Duodenal mucosa (tissue), 2 donors: ENCODE measurements around the gene NPAS3.

Source experiments
- H3K27ac ChIP-seq: one replicate; pipeline ENCODE4 v1.7.0; 2013; ENCODE audit warnings: low read depth, low read length
- H3K27me3 ChIP-seq, 2 donors: one replicate each; pipeline ENCODE4 v1.7.0; 2013; ENCODE audit warnings: low read length in 2 of 2, control low read depth in 1 of 2; ENCODE audit not compliant: insufficient read depth in 2 of 2, control insufficient read depth in 1 of 2
- H3K36me3 ChIP-seq, 2 donors: one replicate each; pipeline ENCODE4 v1.7.0; 2013; ENCODE audit warnings: low read length in 2 of 2, control low read depth in 1 of 2; ENCODE audit not compliant: insufficient read depth in 2 of 2, control insufficient read depth in 1 of 2
- H3K4me1 ChIP-seq, 2 donors: one replicate each; pipeline ENCODE4 v1.7.0; 2013; ENCODE audit warnings: low read length in 2 of 2, control low read depth in 1 of 2; ENCODE audit not compliant: insufficient read depth in 2 of 2, control insufficient read depth in 1 of 2
- H3K4me3 ChIP-seq, 2 donors: one replicate each; pipeline ENCODE4 v1.7.0; 2013; ENCODE audit warnings: low read length in 2 of 2, low read depth in 1 of 2
- H3K9ac ChIP-seq, 2 donors: one replicate each; pipeline ENCODE4 v1.7.0; 2013; ENCODE audit warnings: low read length in 2 of 2, low read depth in 1 of 2
- H3K9me3 ChIP-seq, 2 donors: one replicate each; pipeline ENCODE4 v1.7.0; 2013; ENCODE audit warnings: low read length in 2 of 2, control low read depth in 1 of 2; ENCODE audit not compliant: control insufficient read depth in 1 of 2

NPAS3 gene

DNA sequence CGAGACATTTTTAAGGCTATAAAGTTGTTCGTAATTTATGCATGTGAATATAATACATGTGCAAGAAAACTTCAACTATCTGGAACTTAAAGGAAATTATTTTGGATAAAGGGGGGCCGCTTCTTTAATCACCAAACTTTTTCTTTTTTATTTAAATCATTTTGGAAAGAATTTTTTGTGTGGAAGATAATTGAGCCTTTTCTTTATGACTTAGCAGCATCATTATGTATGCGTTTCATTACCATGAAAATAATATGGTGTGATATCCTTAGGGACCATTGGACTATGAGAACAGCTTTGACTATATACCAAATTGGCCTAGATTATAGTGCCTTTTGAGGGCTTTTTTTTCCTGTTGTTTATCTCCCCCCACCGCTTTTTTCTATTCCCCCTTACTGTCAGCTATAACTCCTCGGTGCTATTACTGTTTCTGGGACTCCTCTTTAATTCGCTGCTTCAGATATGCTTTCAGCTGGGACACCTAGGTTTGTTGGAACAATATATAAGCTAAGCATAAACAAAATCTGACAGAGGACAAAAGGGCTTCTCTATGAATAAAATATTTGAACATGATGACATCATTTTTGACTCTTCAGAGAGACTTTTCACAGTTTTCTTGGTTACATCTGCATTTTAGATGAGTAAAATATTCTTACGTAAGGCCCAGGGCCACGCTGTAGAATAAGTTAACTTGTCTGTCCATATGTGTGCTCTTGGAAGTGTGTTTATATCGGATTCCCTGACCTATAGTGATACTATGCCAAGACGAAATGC lies 392.7 kb downstream of the NPAS3 start:
- Histone ChIP-seq H3K27me3 (no peaks in the 10 kb centered on the region), H3K9ac (no peak overlapping the region), H3K36me3 (no peaks in the 10 kb centered on the region), H3K4me1 (no peaks in the 10 kb centered on the region), H3K9me3 (no peaks in the 10 kb centered on the region), H3K27ac (no peak overlapping the region), H3K4me3 (no peak overlapping the region)

DNA sequence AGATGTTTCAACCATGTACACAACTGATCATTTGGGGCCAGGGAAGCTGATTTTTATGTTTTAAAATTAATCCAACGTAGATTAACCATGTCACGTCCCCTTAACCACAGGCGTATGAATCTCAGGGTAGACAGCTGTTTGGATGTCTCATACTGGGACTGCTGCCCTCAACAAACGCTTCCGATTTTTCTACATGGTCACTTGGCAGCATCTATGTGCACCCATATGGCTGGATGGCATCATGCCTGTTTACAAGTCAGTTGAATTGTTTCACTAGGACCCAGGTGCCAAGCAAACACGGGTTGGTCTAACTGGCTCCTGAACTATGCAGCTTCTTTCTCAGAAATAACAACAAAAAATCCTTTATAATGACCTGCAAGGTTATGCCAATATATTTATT lies 393.8 kb downstream of the NPAS3 start:
- H3K9ac ChIP-seq: no peak overlapping the region

DNA sequence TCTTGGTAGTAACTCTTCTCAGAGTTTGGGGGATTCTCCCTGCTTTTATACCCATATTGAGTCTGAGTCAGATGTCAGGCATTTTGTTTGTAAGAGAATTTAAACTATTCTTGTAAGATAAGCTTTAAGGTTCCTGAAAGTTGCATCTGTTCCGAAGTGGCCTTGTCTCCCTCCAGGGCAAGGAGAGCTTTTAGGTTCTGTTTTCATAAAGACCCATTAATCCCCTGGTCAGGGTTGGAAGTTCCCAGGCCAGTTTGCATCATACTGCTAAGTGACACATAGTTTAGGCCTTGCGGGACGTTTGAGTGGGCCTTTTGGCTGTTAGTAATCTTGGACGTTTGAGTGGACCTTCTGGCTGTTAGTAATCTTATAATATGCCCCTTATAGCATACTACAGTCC lies 396.7 kb downstream of the NPAS3 start:
- no peak overlapping the region for H3K9ac ChIP-seq
- no peaks in the 10 kb centered on the region for H3K36me3 ChIP-seq
- no peak overlapping the region for H3K27ac ChIP-seq
- peaks cover 3 to 4% of the 10 kb centered on the region in 2 donors for H3K9me3 ChIP-seq
- H3K4me3 ChIP-seq: no peak overlapping the region
- H3K4me1 ChIP-seq: no peaks in the 10 kb centered on the region
- no peaks in the 10 kb centered on the region for H3K27me3 ChIP-seq

More for the DNA sequence above, 393.8 kb downstream of the NPAS3 start:
- Histone ChIP-seq H3K9me3 (no peaks in the 10 kb centered on the region), H3K27ac (no peak overlapping the region), H3K4me3 (no peak overlapping the region), H3K27me3 (no peaks in the 10 kb centered on the region), H3K36me3 (no peaks in the 10 kb centered on the region), H3K4me1 (no peaks in the 10 kb centered on the region)

DNA sequence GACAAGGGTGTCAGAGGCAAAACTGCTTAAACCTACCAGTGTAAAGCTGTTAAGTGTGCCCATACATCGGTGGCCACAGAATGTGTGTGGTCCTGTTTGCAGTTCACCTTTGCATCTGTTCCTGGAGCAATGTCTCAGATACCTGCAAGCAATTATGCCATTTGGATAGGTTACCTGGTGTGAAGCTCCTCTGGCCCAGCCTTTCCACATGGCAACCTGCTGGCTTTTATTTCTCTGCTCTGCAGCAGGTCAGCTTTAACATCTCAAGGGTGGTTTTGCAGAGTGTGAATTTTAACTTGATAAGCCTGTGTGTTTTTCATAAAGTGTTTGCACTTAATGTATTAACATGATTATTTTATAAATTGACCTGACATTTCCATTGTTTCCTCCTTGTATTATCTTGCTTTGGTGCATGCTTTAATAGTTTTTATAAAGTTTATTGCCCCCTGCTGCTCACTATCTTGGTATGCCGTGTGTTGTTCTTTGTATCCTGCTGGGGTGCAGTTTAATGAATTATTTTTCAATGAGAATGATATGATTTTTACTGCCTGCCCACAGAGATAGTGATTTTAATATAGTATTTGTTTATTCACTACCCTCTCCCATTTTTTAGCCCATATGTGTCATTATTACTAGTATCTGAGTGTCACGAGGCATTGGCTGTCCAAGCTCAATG lies 403.8 kb downstream of the NPAS3 start:
- H3K4me3 ChIP-seq: no peak overlapping the region
- H3K27ac ChIP-seq: no peak overlapping the region
- H3K27me3 ChIP-seq: no peaks in the 10 kb centered on the region
- no peak overlapping the region for H3K9ac ChIP-seq
- H3K4me1 ChIP-seq: no peaks in the 10 kb centered on the region
- H3K36me3 ChIP-seq: no peaks in the 10 kb centered on the region
- H3K9me3 ChIP-seq: peaks cover 3 to 4% of the 10 kb centered on the region in 2 donors

DNA sequence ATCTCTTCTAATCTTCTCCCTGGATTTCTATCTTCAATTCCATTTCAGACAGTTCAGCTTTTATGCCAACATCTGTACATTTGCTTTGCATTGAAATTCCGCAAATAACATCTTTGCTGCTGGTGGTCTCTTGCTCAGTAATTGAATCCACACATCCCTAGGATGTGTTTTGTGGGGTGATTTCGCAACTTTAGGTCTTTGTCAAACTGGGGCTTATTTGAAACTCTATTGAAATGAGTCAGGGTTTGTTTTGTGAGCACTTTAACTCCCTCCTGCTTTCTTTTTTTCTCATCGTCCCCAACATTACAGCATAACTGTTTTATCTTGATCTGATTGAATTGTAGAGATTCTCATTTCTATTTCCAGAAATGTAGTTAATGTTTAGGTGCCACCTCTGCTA lies 404.3 kb downstream of the NPAS3 start:
- Histone ChIP-seq H3K27me3 (no peaks in the 10 kb centered on the region), H3K9me3 (peaks cover 2 to 4% of the 10 kb centered on the region in 2 donors), H3K4me1 (no peaks in the 10 kb centered on the region), H3K36me3 (no peaks in the 10 kb centered on the region), H3K27ac (no peak overlapping the region), H3K4me3 (no peak overlapping the region), H3K9ac (no peak overlapping the region)

DNA sequence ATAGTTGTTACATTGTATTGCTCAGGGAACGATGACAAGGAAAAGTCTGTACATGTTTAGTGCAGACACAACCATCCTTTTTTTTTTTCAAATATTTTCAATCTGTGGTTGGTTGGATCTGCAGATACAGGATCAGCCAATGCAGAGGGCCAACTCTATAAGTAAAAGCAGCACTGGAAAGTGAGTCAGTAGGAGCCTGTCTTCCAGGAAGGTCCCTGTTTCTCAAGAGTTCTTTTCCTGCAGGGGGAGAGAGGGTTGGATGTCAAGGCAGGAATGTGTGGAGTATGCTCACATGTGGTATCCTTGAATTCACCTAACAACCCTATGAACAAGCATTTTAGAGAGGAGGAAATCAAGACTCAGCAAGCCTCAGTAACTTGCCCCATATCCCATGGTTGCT lies 409.1 kb downstream of the NPAS3 start:
- no peaks in the 10 kb centered on the region for H3K27me3 ChIP-seq
- no peaks in the 10 kb centered on the region for H3K36me3 ChIP-seq
- no peak overlapping the region for H3K9ac ChIP-seq
- H3K9me3 ChIP-seq: no peaks in the 10 kb centered on the region
- H3K4me3 ChIP-seq: no peak overlapping the region
- H3K4me1 ChIP-seq: no peaks in the 10 kb centered on the region
- H3K27ac ChIP-seq: no peak overlapping the region

DNA sequence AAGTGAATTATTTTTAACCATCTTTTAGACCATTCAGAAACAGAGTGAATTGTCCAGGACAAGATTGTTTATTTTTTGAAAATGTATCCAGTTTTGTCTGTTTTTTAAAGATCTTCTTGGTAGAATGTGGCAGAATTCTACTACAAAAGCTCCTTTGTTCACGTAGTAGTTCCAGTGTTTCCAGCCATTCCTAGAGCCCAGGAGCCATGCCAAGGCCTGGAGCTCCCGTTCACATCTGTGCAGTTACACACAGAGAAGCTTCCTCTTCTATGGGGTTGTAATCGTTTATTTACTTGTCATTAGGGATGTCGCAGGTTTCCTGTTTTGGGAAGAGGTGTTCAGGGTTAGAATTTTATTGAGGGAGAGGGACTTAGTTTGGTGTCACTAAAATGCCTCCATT lies 409.8 kb downstream of the NPAS3 start:
- H3K27ac ChIP-seq: no peak overlapping the region
- no peaks in the 10 kb centered on the region for H3K36me3 ChIP-seq
- no peak overlapping the region for H3K9ac ChIP-seq
- no peaks in the 10 kb centered on the region for H3K4me1 ChIP-seq
- H3K4me3 ChIP-seq: no peak overlapping the region
- no peaks in the 10 kb centered on the region for H3K9me3 ChIP-seq
- H3K27me3 ChIP-seq: no peaks in the 10 kb centered on the region

DNA sequence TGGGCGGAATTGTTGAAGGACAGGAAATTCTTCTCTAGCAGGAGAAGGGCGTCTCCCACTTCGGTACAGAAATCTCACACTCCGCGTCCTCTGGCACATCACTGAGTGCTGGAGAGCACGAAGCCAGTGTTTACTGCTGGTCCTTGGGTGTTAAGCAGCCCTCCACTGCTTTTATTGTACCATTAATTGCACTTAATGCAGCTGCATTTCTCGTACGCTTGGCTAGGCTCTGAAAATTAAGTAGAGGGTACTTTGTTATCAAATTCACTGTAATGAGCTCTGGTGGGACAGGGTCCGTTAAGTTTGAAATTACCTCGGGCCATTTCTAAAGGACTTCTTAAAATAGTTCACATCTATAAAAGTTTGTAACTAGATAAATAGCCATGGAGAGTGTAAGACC lies 411.2 kb downstream of the NPAS3 start:
- Histone ChIP-seq H3K27ac (no peak overlapping the region), H3K9me3 (no peaks in the 10 kb centered on the region), H3K4me3 (no peak overlapping the region), H3K27me3 (no peaks in the 10 kb centered on the region), H3K9ac (no peak overlapping the region), H3K4me1 (no peaks in the 10 kb centered on the region), H3K36me3 (no peaks in the 10 kb centered on the region)

DNA sequence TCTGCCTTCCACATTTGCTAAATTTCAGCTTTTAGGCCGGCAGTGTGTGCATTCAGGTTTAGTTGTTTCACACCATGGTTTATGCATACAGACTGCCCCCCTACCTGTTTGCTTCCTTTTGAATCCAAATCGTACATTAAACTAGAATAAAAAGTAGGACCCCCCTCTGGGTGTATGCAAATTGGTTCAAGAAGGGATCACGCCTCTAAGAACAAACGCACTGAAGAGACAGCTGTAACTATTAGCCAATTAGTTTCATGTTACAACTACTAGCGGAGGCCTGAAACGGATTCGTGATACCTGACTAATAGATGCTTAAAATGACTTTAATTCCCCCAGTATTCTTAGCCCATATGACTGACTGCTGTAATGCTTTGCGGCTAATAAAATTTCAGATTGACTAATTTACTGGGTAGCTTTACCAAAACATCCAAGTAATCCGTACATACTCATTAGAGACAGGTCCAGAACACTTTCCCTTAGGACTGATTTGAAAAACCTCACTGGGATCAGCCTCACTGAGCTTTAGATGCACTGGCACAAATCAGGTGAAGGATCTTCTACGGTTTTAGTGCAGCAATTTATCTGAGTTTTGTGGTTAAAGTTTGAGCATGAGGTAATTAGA lies 411.8 kb downstream of the NPAS3 start:
- Histone ChIP-seq H3K9me3 (no peaks in the 10 kb centered on the region), H3K4me1 (no peaks in the 10 kb centered on the region), H3K27me3 (no peaks in the 10 kb centered on the region), H3K9ac (no peak overlapping the region), H3K27ac (no peak overlapping the region), H3K4me3 (no peak overlapping the region), H3K36me3 (no peaks in the 10 kb centered on the region)

DNA sequence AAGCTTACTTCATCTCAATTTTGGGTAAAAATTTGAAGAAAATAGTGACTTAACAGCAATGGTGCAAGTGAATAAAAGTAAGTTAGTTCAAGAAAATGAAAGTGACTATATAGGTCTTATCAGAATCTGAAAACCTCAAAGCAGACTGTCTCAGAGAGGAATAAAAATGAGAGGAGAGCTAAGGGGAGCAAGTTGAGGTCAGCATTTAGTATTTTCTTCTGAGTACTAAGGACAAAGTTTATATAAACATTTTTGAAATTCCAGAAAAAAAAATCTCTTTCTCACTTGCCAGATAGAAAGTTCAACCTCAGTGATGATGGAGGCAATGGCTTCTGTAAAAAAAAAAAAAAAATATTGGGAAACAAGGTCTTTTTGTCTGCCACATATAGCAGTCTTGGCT lies 414.1 kb downstream of the NPAS3 start:
- H3K4me1 ChIP-seq: no peaks in the 10 kb centered on the region
- H3K36me3 ChIP-seq: no peaks in the 10 kb centered on the region
- H3K4me3 ChIP-seq: no peak overlapping the region
- H3K9me3 ChIP-seq: no peaks in the 10 kb centered on the region
- H3K27me3 ChIP-seq: no peaks in the 10 kb centered on the region
- no peak overlapping the region for H3K27ac ChIP-seq
- no peak overlapping the region for H3K9ac ChIP-seq
